ENCODE results near the gene MZB1.

The MZB1 gene

DNA sequence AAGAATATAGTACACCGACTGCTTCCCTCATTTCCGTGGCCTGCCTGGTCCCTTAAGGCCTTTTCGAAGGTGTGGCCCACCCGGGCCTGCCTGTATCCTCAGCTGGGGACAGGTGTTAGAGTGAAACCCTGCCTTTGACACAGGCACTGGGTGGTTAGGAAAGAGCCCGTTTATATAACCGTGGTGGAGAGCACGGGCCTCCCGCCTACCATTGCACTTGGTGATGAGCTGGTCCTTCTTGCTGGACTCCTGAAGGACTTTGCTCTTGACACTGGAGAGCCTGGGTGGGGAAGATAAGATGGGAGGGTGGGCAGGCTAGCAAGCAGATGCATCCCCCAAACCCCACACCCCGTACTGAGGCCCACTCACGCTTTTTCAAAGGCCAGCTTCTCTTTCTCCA lies 11.8 kb upstream of the MZB1 start:
- DNase-seq (no peak), ATAC-seq (ENCODE audit: insufficient read depth, low read depth) (no peak)
- H3K4me1 ChIP-seq (ENCODE audit: insufficient read depth, low read length), result peaks cover 29% of the 10 kb centered on the region
- no peak overlapping the region for H3K27ac ChIP-seq (ENCODE audit: low read length)
- no peak overlapping the region for H2AFZ ChIP-seq (ENCODE audit: low read depth, low read length)
- H3K9ac ChIP-seq (ENCODE audit: low read depth, low read length), result no peak overlapping the region
- peaks cover 6% of the 10 kb centered on the region; the same call in 1 of the 2 replicates for H3K36me3 ChIP-seq (ENCODE audit: insufficient read depth, low read length)
- H3K9me3 ChIP-seq (ENCODE audit: insufficient read depth, low read length, severe bottlenecking), result no peaks in the 10 kb centered on the region
- H3K4me3 ChIP-seq (ENCODE audit: low read depth in 1 of 2, low read length in 2 of 2), result no peak overlapping the region
- no peak for TF ChIP-seq CTCF (IDR thresholded peaks at IDR 0.05; ENCODE audit: borderline replicate concordance, extremely low read depth, low read length, poor library complexity, severe bottlenecking)
- no peak for TF ChIP-seq EZH2 (IDR thresholded peaks at IDR 0.05; ENCODE audit: borderline replicate concordance, low read depth, low read length, severe bottlenecking)
- no peaks in the 10 kb centered on the region for H3K27me3 ChIP-seq (ENCODE audit: insufficient read depth, low read length, poor library complexity)
- H3K4me2 ChIP-seq (ENCODE audit: insufficient read depth, low read length), result no peak overlapping the region
- H4K20me1 ChIP-seq (ENCODE audit: insufficient read depth, low read length), result peaks cover 6% of the 10 kb centered on the region; the same call in 1 of the 2 replicates
- 0 out of 2 replicates have a peak, but pooled peaks cover 4% of the 10 kb centered on the region for H3K79me2 ChIP-seq (ENCODE audit: insufficient read depth, low read length)

- Histone ChIP-seq H3K4me3 (ENCODE audit: low read depth in 1 of 2, low read length in 2 of 2) (no peak overlapping the region), H3K9ac (ENCODE audit: low read depth, low read length) (no peak overlapping the region), H3K4me2 (ENCODE audit: insufficient read depth, low read length) (no peak overlapping the region), H3K27me3 (ENCODE audit: insufficient read depth, low read length, poor library complexity) (no peaks in the 10 kb centered on the region), H3K4me1 (ENCODE audit: insufficient read depth, low read length) (peaks cover 26% of the 10 kb centered on the region), H3K9me3 (ENCODE audit: insufficient read depth, low read length, severe bottlenecking) (no peaks in the 10 kb centered on the region), H4K20me1 (ENCODE audit: insufficient read depth, low read length) (peaks cover 24% of the 10 kb centered on the region; the same call in 1 of the 2 replicates), H3K27ac (ENCODE audit: low read length) (peak overlapping the region; percentile 34; the same call in 1 of the 2 replicates), H2AFZ (ENCODE audit: low read depth, low read length) (no peak overlapping the region), H3K79me2 (ENCODE audit: insufficient read depth, low read length) (peaks cover 21% of the 10 kb centered on the region), H3K36me3 (ENCODE audit: insufficient read depth, low read length) (peaks cover 25% of the 10 kb centered on the region)
- TF ChIP-seq EZH2 (IDR thresholded peaks at IDR 0.05; ENCODE audit: borderline replicate concordance, low read depth, low read length, severe bottlenecking) (no peak), CTCF (IDR thresholded peaks at IDR 0.05; ENCODE audit: borderline replicate concordance, extremely low read depth, low read length, poor library complexity, severe bottlenecking) (no peak)
- ATAC-seq (ENCODE audit: insufficient read depth, low read depth), result no peak
- no peak for DNase-seq
These were observed 9.9 kb upstream of the MZB1 start for GRCh38 chr5:139399501-139400121.

DNA sequence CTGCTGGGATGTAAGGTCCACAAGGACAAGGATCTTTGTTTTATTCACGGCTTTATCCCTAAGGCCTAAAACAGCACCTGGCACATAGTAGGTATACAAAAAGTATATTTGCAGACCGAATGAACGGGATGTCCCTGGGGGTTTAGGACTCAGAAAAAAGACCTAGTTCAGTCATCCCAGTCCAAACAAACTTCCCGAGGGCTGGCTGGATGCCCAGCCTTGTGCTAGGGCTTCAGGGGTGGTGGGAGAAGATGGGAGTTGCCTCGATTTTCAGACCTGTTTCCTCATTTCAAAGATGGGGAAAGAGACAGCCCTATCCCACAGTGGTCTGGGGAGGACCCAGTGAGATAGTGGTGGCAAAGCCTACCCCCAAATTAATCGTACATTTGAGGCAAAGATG lies 8.2 kb upstream of the MZB1 start:
- TF ChIP-seq CTCF (IDR thresholded peaks at IDR 0.05; ENCODE audit: borderline replicate concordance, extremely low read depth, low read length, poor library complexity, severe bottlenecking), result no peak
- no peak for TF ChIP-seq EZH2 (IDR thresholded peaks at IDR 0.05; ENCODE audit: borderline replicate concordance, low read depth, low read length, severe bottlenecking)
- no peak for ATAC-seq (ENCODE audit: insufficient read depth, low read depth)
- Histone ChIP-seq H3K4me1 (ENCODE audit: insufficient read depth, low read length) (peaks cover 30% of the 10 kb centered on the region), H3K9me3 (ENCODE audit: insufficient read depth, low read length, severe bottlenecking) (no peaks in the 10 kb centered on the region), H3K4me3 (ENCODE audit: low read depth in 1 of 2, low read length in 2 of 2) (no peak overlapping the region), H2AFZ (ENCODE audit: low read depth, low read length) (no peak overlapping the region), H3K27me3 (ENCODE audit: insufficient read depth, low read length, poor library complexity) (no peaks in the 10 kb centered on the region), H3K27ac (ENCODE audit: low read length) (no peak overlapping the region), H4K20me1 (ENCODE audit: insufficient read depth, low read length) (peaks cover 37% of the 10 kb centered on the region), H3K79me2 (ENCODE audit: insufficient read depth, low read length) (peaks cover 37% of the 10 kb centered on the region), H3K4me2 (ENCODE audit: insufficient read depth, low read length) (no peak overlapping the region), H3K36me3 (ENCODE audit: insufficient read depth, low read length) (peaks cover 39% of the 10 kb centered on the region), H3K9ac (ENCODE audit: low read depth, low read length) (no peak overlapping the region)
- DNase-seq, result no peak

Data from DND-41 (cell line).